ENCODE measurements around the gene HLA-DQB1.
A peak's percentile ranks its signal among the peaks of the same experiment; 100 is the strongest.

Gene HLA-DQB1

GRCh38 chr6:32700391-32701040 is 34.1 kb upstream of the HLA-DQB1 start:
- peak; percentile 91 for ATAC-seq
- no peak for TF ChIP-seq CREB5 (CRISPR knock-in tag; IDR thresholded peaks at IDR 0.05; ENCODE audit: low read depth)
- no peak for TF ChIP-seq CSDC2 (CRISPR knock-in tag; IDR thresholded peaks at IDR 0.05)
- TF ChIP-seq TSHZ2 (CRISPR knock-in tag; IDR thresholded peaks at IDR 0.05) = no peak
- no peak for TF ChIP-seq ARNTL (CRISPR knock-in tag; IDR thresholded peaks at IDR 0.05; ENCODE audit: borderline replicate concordance, low read depth)
- no peak for TF ChIP-seq TCF4 (CRISPR knock-in tag; IDR thresholded peaks at IDR 0.05; ENCODE audit: borderline replicate concordance)
- TF ChIP-seq POU6F1 (CRISPR knock-in tag; IDR thresholded peaks at IDR 0.05; ENCODE audit: borderline replicate concordance, low read depth) = no peak
- no peak for TF ChIP-seq ZFP3 (CRISPR knock-in tag; IDR thresholded peaks at IDR 0.05)
- no peak for TF ChIP-seq PPARA (CRISPR knock-in tag; IDR thresholded peaks at IDR 0.05; ENCODE audit: borderline replicate concordance)
- TF ChIP-seq ESRRG (CRISPR knock-in tag; IDR thresholded peaks at IDR 0.05) = no peak
- no peak for TF ChIP-seq GLIS3 (CRISPR knock-in tag; IDR thresholded peaks at IDR 0.05)
- no peak for TF ChIP-seq ZC3H10 (CRISPR knock-in tag; IDR thresholded peaks at IDR 0.05)
- TF ChIP-seq ZNF8 (CRISPR knock-in tag; IDR thresholded peaks at IDR 0.05) = no peak

GRCh38 chr6:32697031-32697430 is 30.6 kb upstream of the HLA-DQB1 start:
- ATAC-seq = no peak
- TF ChIP-seq TCF4 (CRISPR knock-in tag; IDR thresholded peaks at IDR 0.05; ENCODE audit: borderline replicate concordance) (no peak), ARNTL (CRISPR knock-in tag; IDR thresholded peaks at IDR 0.05; ENCODE audit: borderline replicate concordance, low read depth) (no peak), OSR1 (CRISPR knock-in tag; IDR thresholded peaks at IDR 0.05) (no peak), SNAI2 (CRISPR knock-in tag; IDR thresholded peaks at IDR 0.05) (no peak), ZNF565 (CRISPR knock-in tag; conservative IDR thresholded peaks at IDR 0.05; ENCODE audit: low read depth) (no peak), RARB (CRISPR knock-in tag; IDR thresholded peaks at IDR 0.05) (no peak), ESRRG (CRISPR knock-in tag; IDR thresholded peaks at IDR 0.05) (no peak), ISL1 (CRISPR knock-in tag; IDR thresholded peaks at IDR 0.05) (no peak), GLIS3 (CRISPR knock-in tag; IDR thresholded peaks at IDR 0.05) (no peak), ZFP3 (CRISPR knock-in tag; IDR thresholded peaks at IDR 0.05) (no peak), PATZ1 (CRISPR knock-in tag; IDR thresholded peaks at IDR 0.05; ENCODE audit: borderline replicate concordance) (no peak), ZC3H10 (CRISPR knock-in tag; IDR thresholded peaks at IDR 0.05) (no peak), BACH2 (CRISPR knock-in tag; IDR thresholded peaks at IDR 0.05; ENCODE audit: borderline replicate concordance) (no peak)

- no peak for ATAC-seq
- no peak for TF ChIP-seq CSRNP3 (CRISPR knock-in tag; IDR thresholded peaks at IDR 0.05)
- no peak for TF ChIP-seq CREB5 (CRISPR knock-in tag; IDR thresholded peaks at IDR 0.05; ENCODE audit: low read depth)
- TF ChIP-seq TCF4 (CRISPR knock-in tag; IDR thresholded peaks at IDR 0.05; ENCODE audit: borderline replicate concordance) = no peak
- TF ChIP-seq POU6F1 (CRISPR knock-in tag; IDR thresholded peaks at IDR 0.05; ENCODE audit: borderline replicate concordance, low read depth) = no peak
- no peak for TF ChIP-seq ZNF565 (CRISPR knock-in tag; conservative IDR thresholded peaks at IDR 0.05; ENCODE audit: low read depth)
- no peak for TF ChIP-seq ISL1 (CRISPR knock-in tag; IDR thresholded peaks at IDR 0.05)
- no peak for TF ChIP-seq ZFP3 (CRISPR knock-in tag; IDR thresholded peaks at IDR 0.05)
- no peak for TF ChIP-seq ZC3H10 (CRISPR knock-in tag; IDR thresholded peaks at IDR 0.05)
- no peak for TF ChIP-seq RARB (CRISPR knock-in tag; IDR thresholded peaks at IDR 0.05)
Measured at GRCh38 chr6:32692019-32692418, 25.6 kb upstream of the HLA-DQB1 start.
